A673 (cell line): ENCODE results near the gene MORN1.

Source experiments
- CTCF ChIP-seq: fragments of 300-800, 200-600 bp; sonication (generic); conservative IDR thresholded peaks from 2 replicates; pipeline ENCODE4 v1.5.1; 2017; ENCODE audit warnings: low read depth, mild to moderate bottlenecking, antibody characterized with exemption, low read length, moderate library complexity, mixed read lengths
- EZH2 ChIP-seq: fragments of 200-600 bp; sonication (generic); IDR thresholded peaks from 2 replicates; pipeline ENCODE4 v1.6.1; 2017; ENCODE audit warnings: borderline replicate concordance, low read depth, mild to moderate bottlenecking, mixed read lengths, antibody characterized with exemption, low read length; ENCODE audit not compliant: poor library complexity, severe bottlenecking

- TF ChIP-seq CTCF (no peak), EZH2 (no peak)
These were observed 12.2 kb downstream of the MORN1 start for GRCh38 chr1:2378956-2379732.
